ENCODE results near the gene PTPN11. TPM values are rescaled to one million over a fixed set of nuclear protein-coding genes. Genes with fewer than 3 reads are reported as not detected.
"Not testable (repeated sequence)": the region's sequence is repeated elsewhere in the genome, so short reads cannot be mapped to it uniquely, and the experiment has no call there.

PTPN11 gene
- total and polyA plus RNA-seq, 4 donors = 84.6 to 144 (median 97.9) TPM

- H3K4me1 ChIP-seq (ENCODE audit: control insufficient read depth, insufficient read depth, low read length) = no peaks in the 10 kb centered on the region
- DNase-seq (ENCODE audit: low read depth in 4 of 6, low spot score in 6 of 6) = peak in 1 of 6 donors; percentile 47
- WGBS (ENCODE audit: insufficient coverage) = no CpG with 5 or more reads among the region's 7 CpGs
- H3K4me3 ChIP-seq (ENCODE audit: low read depth, low read length) = no peak overlapping the region
- H3K27me3 ChIP-seq (ENCODE audit: control insufficient read depth, insufficient read depth, low read length) = no peaks in the 10 kb centered on the region
- H3K36me3 ChIP-seq (ENCODE audit: control insufficient read depth, insufficient read depth, low read length) = no peaks in the 10 kb centered on the region
- no peak overlapping the region for H3K27ac ChIP-seq (ENCODE audit: low read depth, low read length)
- H3K9me3 ChIP-seq (ENCODE audit: control insufficient read depth, insufficient read depth, low read length) = no peaks in the 10 kb centered on the region
Measured at GRCh38 chr12:112517730-112518364, 99.1 kb downstream of the PTPN11 start.

DNA sequence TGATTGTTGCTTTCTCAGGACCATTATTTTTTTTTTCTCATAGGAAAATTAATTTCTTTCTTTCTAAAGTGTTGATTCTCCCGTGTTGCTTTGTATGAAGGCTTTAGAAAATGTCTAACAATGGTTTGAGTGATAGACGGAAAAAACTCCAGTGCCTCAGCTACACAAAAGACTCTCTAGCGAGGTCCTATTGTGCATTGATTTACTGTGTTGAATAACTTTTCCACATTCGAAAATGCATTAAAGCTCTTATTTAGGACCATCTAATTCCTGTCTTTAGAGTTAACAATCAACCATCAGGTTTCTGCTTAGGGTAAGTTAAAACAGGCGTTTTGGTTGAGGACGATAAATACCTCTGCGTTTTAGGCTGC lies 99.6 kb downstream of the PTPN11 start:
- no peak overlapping the region for H3K4me3 ChIP-seq (ENCODE audit: low read depth, low read length)
- WGBS (ENCODE audit: insufficient coverage) = 40% methylated on average over 2 of the region's 7 CpGs
- DNase-seq (ENCODE audit: low read depth in 4 of 6, low spot score in 6 of 6) = peak in 1 of 6 donors; percentile 24
- no peaks in the 10 kb centered on the region for H3K9me3 ChIP-seq (ENCODE audit: control insufficient read depth, insufficient read depth, low read length)
- no peaks in the 10 kb centered on the region for H3K4me1 ChIP-seq (ENCODE audit: control insufficient read depth, insufficient read depth, low read length)
- H3K36me3 ChIP-seq (ENCODE audit: control insufficient read depth, insufficient read depth, low read length) = no peaks in the 10 kb centered on the region
- no peaks in the 10 kb centered on the region for H3K27me3 ChIP-seq (ENCODE audit: control insufficient read depth, insufficient read depth, low read length)
- H3K27ac ChIP-seq (ENCODE audit: low read depth, low read length) = no peak overlapping the region

DNA sequence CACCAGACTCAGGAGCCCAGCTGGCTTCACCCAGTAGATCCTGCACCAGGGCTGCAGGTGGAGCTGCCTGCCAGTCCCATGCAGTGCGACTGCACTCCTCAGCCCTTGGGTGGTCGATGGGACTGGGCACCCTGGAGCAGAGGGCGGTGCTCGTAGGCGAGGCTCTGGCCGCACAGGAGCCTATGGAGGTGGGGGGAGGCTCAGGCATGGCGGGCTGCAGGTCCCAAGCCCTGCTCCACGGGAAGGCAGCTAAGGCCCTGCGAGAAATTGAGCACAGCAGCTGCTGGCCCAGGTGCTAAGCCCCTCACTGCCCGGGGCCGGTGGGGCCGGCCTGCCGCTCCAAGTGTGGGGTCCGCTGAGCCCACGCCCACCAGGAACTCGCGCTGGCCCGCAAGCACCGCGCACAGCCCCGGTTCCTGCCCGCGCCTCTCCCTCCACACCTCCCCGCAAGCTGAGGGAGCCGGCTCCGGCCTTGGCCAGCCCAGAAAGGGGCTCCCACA lies 101.1 kb downstream of the PTPN11 start:
- DNase-seq (ENCODE audit: low read depth in 4 of 6, low spot score in 6 of 6); H3K9me3 ChIP-seq (ENCODE audit: control insufficient read depth, insufficient read depth, low read length); H3K4me1 ChIP-seq (ENCODE audit: control insufficient read depth, insufficient read depth, low read length); H3K36me3 ChIP-seq (ENCODE audit: control insufficient read depth, insufficient read depth, low read length); H3K4me3 ChIP-seq (ENCODE audit: low read depth, low read length); H3K27me3 ChIP-seq (ENCODE audit: control insufficient read depth, insufficient read depth, low read length); H3K27ac ChIP-seq (ENCODE audit: low read depth, low read length): not testable (repeated sequence)
- WGBS (ENCODE audit: insufficient coverage) = 91% methylated on average over 19 of the region's 26 CpGs

DNA sequence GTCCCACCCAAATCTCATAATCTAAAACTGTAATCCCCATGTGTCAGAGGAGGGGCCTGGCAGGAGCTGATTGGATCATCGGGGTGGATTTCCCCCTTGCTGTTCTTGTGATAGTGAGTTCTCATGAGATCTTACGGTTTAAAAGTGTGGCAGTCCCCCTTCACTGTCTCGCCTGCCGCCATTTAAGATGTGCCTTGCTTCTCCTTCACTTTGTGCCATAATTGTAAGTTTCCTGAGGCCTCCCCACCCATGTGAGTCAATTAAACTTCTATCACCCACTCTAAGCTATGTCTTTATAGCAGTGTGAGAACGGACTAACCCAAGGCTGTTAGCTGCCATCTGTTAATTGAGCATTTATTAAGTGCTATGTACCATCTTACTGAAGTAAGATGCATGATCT lies 105.1 kb downstream of the PTPN11 start:
- H3K27me3 ChIP-seq (ENCODE audit: control insufficient read depth, insufficient read depth, low read length) = no peaks in the 10 kb centered on the region
- no peak for DNase-seq (ENCODE audit: low read depth in 4 of 6, low spot score in 6 of 6)
- no peaks in the 10 kb centered on the region for H3K36me3 ChIP-seq (ENCODE audit: control insufficient read depth, insufficient read depth, low read length)
- no peak overlapping the region for H3K27ac ChIP-seq (ENCODE audit: low read depth, low read length)
- no peaks in the 10 kb centered on the region for H3K9me3 ChIP-seq (ENCODE audit: control insufficient read depth, insufficient read depth, low read length)
- WGBS (ENCODE audit: insufficient coverage) = 100% methylated on average over 3 of the region's 5 CpGs
- H3K4me1 ChIP-seq (ENCODE audit: control insufficient read depth, insufficient read depth, low read length) = no peaks in the 10 kb centered on the region
- no peak overlapping the region for H3K4me3 ChIP-seq (ENCODE audit: low read depth, low read length)

DNA sequence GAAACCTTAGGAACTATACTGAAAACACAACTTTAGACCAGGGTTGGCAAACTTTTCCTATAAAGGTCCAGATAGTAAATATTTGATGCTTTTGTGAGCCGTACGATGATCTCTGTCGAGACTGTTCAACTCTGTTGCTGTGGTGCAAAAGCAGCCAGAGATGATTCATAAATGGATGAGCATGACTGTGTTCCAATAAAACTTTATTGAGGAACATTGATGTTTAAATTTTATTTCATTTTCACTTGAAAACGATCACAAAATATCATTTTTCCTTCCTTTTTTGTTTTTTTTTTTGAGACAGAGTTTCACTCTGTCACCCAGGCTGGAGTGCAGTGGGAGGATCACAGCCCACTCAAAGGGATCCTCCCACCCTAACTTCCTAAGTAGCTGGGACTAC lies 105.5 kb downstream of the PTPN11 start:
- no peak for DNase-seq (ENCODE audit: low read depth in 4 of 6, low spot score in 6 of 6)
- 100% methylated on average over 1 of the region's 4 CpGs for WGBS (ENCODE audit: insufficient coverage)
- Histone ChIP-seq H3K4me1 (ENCODE audit: control insufficient read depth, insufficient read depth, low read length) (no peaks in the 10 kb centered on the region), H3K27ac (ENCODE audit: low read depth, low read length) (no peak overlapping the region), H3K4me3 (ENCODE audit: low read depth, low read length) (no peak overlapping the region), H3K9me3 (ENCODE audit: control insufficient read depth, insufficient read depth, low read length) (no peaks in the 10 kb centered on the region), H3K27me3 (ENCODE audit: control insufficient read depth, insufficient read depth, low read length) (no peaks in the 10 kb centered on the region), H3K36me3 (ENCODE audit: control insufficient read depth, insufficient read depth, low read length) (no peaks in the 10 kb centered on the region)

DNA sequence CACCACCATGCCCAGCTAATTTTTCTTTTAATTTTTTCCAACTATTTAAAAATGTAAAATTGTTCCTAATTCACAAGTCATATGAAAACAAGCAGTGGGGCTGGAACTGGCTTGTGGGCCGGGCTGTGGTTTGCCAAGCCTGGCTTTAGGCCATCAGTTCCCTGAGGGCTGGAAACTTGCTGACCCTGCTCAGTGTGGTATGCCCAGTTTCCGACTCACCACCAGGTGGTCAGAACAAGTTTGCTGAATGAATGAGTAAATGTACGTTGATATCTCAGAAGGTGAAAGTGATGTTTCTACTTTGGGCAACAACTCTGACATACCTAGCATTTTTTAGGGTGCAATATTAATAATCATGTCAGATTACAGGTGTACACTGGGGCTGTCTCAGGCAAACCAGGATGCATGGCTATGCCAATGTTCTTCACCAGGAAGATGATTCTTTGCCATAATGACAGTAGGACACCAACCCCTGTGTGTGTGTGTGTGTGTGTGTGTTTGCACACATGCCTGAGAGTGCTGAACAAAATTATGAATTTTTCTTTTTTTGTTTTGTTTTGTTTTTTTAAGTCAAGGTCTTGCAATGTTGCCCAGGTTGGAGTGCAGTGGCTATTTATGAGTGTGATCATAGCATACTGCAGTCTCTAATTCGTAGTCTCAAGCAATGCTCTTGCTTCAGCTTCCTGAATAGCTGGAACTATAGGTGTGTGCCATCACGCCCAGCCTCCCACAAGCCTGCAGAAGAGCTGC lies 106.1 kb downstream of the PTPN11 start:
- no peak overlapping the region for H3K27ac ChIP-seq (ENCODE audit: low read depth, low read length)
- no peaks in the 10 kb centered on the region for H3K4me1 ChIP-seq (ENCODE audit: control insufficient read depth, insufficient read depth, low read length)
- H3K27me3 ChIP-seq (ENCODE audit: control insufficient read depth, insufficient read depth, low read length) = no peaks in the 10 kb centered on the region
- H3K9me3 ChIP-seq (ENCODE audit: control insufficient read depth, insufficient read depth, low read length) = no peaks in the 10 kb centered on the region
- no peaks in the 10 kb centered on the region for H3K36me3 ChIP-seq (ENCODE audit: control insufficient read depth, insufficient read depth, low read length)
- DNase-seq (ENCODE audit: low read depth in 4 of 6, low spot score in 6 of 6) = no peak
- no peak overlapping the region for H3K4me3 ChIP-seq (ENCODE audit: low read depth, low read length)
- 86% methylated on average over 4 of the region's 5 CpGs for WGBS (ENCODE audit: insufficient coverage)

- 96% methylated on average over 4 of the region's 6 CpGs for WGBS (ENCODE audit: insufficient coverage)
- Histone ChIP-seq H3K27ac (ENCODE audit: low read depth, low read length) (no peak overlapping the region), H3K27me3 (ENCODE audit: control insufficient read depth, insufficient read depth, low read length) (no peaks in the 10 kb centered on the region), H3K4me1 (ENCODE audit: control insufficient read depth, insufficient read depth, low read length) (no peaks in the 10 kb centered on the region), H3K36me3 (ENCODE audit: control insufficient read depth, insufficient read depth, low read length) (no peaks in the 10 kb centered on the region), H3K4me3 (ENCODE audit: low read depth, low read length) (no peak overlapping the region), H3K9me3 (ENCODE audit: control insufficient read depth, insufficient read depth, low read length) (no peaks in the 10 kb centered on the region)
- DNase-seq (ENCODE audit: low read depth in 4 of 6, low spot score in 6 of 6) = no peak
Measured at GRCh38 chr12:112525426-112525809, 106.7 kb downstream of the PTPN11 start.

GRCh38 chr12:112527082-112527481 lies 108.3 kb downstream of the PTPN11 start:
- Histone ChIP-seq H3K9me3 (ENCODE audit: control insufficient read depth, insufficient read depth, low read length) (no peaks in the 10 kb centered on the region), H3K27ac (ENCODE audit: low read depth, low read length) (no peak overlapping the region), H3K4me3 (ENCODE audit: low read depth, low read length) (no peak overlapping the region), H3K27me3 (ENCODE audit: control insufficient read depth, insufficient read depth, low read length) (no peaks in the 10 kb centered on the region), H3K36me3 (ENCODE audit: control insufficient read depth, insufficient read depth, low read length) (no peaks in the 10 kb centered on the region), H3K4me1 (ENCODE audit: control insufficient read depth, insufficient read depth, low read length) (no peaks in the 10 kb centered on the region)
- DNase-seq (ENCODE audit: low read depth in 4 of 6, low spot score in 6 of 6) = no peak

DNA sequence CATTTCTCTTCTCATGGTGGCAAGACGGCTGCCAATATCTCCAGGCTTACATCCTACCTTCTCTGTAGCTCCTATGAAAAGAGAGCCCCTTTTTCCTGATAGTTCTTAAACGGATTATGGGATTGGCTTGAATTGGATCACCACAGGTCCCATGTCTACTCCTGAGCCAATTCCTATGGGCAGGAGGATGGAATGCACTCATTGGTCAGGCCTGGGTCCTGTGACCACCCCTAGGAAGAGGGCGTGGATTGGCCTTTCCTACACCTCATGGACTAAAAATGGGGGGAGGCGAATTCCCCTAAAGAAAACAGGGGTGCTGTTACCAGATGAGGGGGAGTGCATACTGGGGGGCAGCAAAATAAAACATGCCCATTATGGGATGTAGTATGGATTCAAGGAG lies 108.8 kb downstream of the PTPN11 start:
- Histone ChIP-seq H3K4me3 (ENCODE audit: low read depth, low read length) (no peak overlapping the region), H3K27me3 (ENCODE audit: control insufficient read depth, insufficient read depth, low read length) (no peaks in the 10 kb centered on the region), H3K27ac (ENCODE audit: low read depth, low read length) (no peak overlapping the region), H3K4me1 (ENCODE audit: control insufficient read depth, insufficient read depth, low read length) (no peaks in the 10 kb centered on the region), H3K9me3 (ENCODE audit: control insufficient read depth, insufficient read depth, low read length) (no peaks in the 10 kb centered on the region), H3K36me3 (ENCODE audit: control insufficient read depth, insufficient read depth, low read length) (no peaks in the 10 kb centered on the region)
- WGBS (ENCODE audit: insufficient coverage) = 71% methylated on average over 1 of the region's 4 CpGs
- no peak for DNase-seq (ENCODE audit: low read depth in 4 of 6, low spot score in 6 of 6)

- H3K9me3 ChIP-seq (ENCODE audit: control insufficient read depth, insufficient read depth, low read length) = no peaks in the 10 kb centered on the region
- no peaks in the 10 kb centered on the region for H3K36me3 ChIP-seq (ENCODE audit: control insufficient read depth, insufficient read depth, low read length)
- H3K27ac ChIP-seq (ENCODE audit: low read depth, low read length) = no peak overlapping the region
- H3K4me1 ChIP-seq (ENCODE audit: control insufficient read depth, insufficient read depth, low read length) = no peaks in the 10 kb centered on the region
- DNase-seq (ENCODE audit: low read depth in 4 of 6, low spot score in 6 of 6) = no peak
- H3K27me3 ChIP-seq (ENCODE audit: control insufficient read depth, insufficient read depth, low read length) = no peaks in the 10 kb centered on the region
- WGBS (ENCODE audit: insufficient coverage) = no CpG with 5 or more reads among the region's 1 CpG
- H3K4me3 ChIP-seq (ENCODE audit: low read depth, low read length) = no peak overlapping the region
Measured at GRCh38 chr12:112528521-112528920, 109.8 kb downstream of the PTPN11 start.

Measured in spinal cord (tissue), 10 donors.